ENCODE measurements around the gene PRDM5. TPM values are rescaled to one million over a fixed set of nuclear protein-coding genes. Genes with fewer than 3 reads are reported as not detected.

PRDM5 gene
- total RNA-seq, 1 donor from 2014 or later = not detected

- intact Hi-C loops (cut with micrococcal nuclease) = no loop called here
Measured at GRCh38 chr4:120821977-120822376, 100.5 kb downstream of the PRDM5 start.

GRCh38 chr4:120821029-120821428 is 101.5 kb downstream of the PRDM5 start:
- intact Hi-C loops (cut with micrococcal nuclease) = no loop called here

GRCh38 chr4:120819805-120820437 is 102.6 kb downstream of the PRDM5 start:
- intact Hi-C loops (cut with micrococcal nuclease) = no loop called here

- intact Hi-C loops (cut with micrococcal nuclease) = no loop called here
Measured at GRCh38 chr4:120816296-120816965, 106.1 kb downstream of the PRDM5 start.

- intact Hi-C loops (cut with micrococcal nuclease) = no loop called here
Measured at GRCh38 chr4:120815361-120815760, 107.2 kb downstream of the PRDM5 start.

- intact Hi-C loops (cut with micrococcal nuclease) = no loop called here
Measured at GRCh38 chr4:120814886-120815285, 107.6 kb downstream of the PRDM5 start.

GRCh38 chr4:120812216-120812615 is 110.3 kb downstream of the PRDM5 start:
- intact Hi-C loops (cut with micrococcal nuclease) = no loop called here

- intact Hi-C loops (cut with micrococcal nuclease) = no loop called here
Measured at GRCh38 chr4:120809518-120809917, 113.0 kb downstream of the PRDM5 start.

- intact Hi-C loops (cut with micrococcal nuclease) = no loop called here
Measured at GRCh38 chr4:120808475-120809141, 113.9 kb downstream of the PRDM5 start.

- intact Hi-C loops (cut with micrococcal nuclease) = no loop called here
Measured at GRCh38 chr4:120801137-120801758, 121.3 kb downstream of the PRDM5 start.

- intact Hi-C loops (cut with micrococcal nuclease) = no loop called here
Measured at GRCh38 chr4:120798570-120798969, 124.0 kb downstream of the PRDM5 start.

GRCh38 chr4:120796271-120796670 is 126.3 kb downstream of the PRDM5 start:
- intact Hi-C loops (cut with micrococcal nuclease) = no loop called here

- intact Hi-C loops (cut with micrococcal nuclease) = no loop called here
Measured at GRCh38 chr4:120785202-120785601, 137.3 kb downstream of the PRDM5 start.

GRCh38 chr4:120777459-120777858 is 145.1 kb downstream of the PRDM5 start:
- intact Hi-C loops (cut with micrococcal nuclease) = no loop called here

- intact Hi-C loops (cut with micrococcal nuclease) = no loop called here
Measured at GRCh38 chr4:120775431-120775830, 147.1 kb downstream of the PRDM5 start.

- intact Hi-C loops (cut with micrococcal nuclease) = no loop called here
Measured at GRCh38 chr4:120773641-120774040, 148.9 kb downstream of the PRDM5 start.

- intact Hi-C loops (cut with micrococcal nuclease) = no loop called here
Measured at GRCh38 chr4:120771907-120772306, 150.6 kb downstream of the PRDM5 start.

GRCh38 chr4:120770897-120771296 is 151.6 kb downstream of the PRDM5 start:
- intact Hi-C loops (cut with micrococcal nuclease) = no loop called here

- intact Hi-C loops (cut with micrococcal nuclease) = no loop called here
Measured at GRCh38 chr4:120769227-120769626, 153.3 kb downstream of the PRDM5 start.

GRCh38 chr4:120765260-120765680 is 157.3 kb downstream of the PRDM5 start:
- intact Hi-C loops (cut with micrococcal nuclease) = no loop called here

GRCh38 chr4:120763650-120764049 is 158.9 kb downstream of the PRDM5 start:
- intact Hi-C loops (cut with micrococcal nuclease) = no loop called here

- intact Hi-C loops (cut with micrococcal nuclease) = no loop called here
Measured at GRCh38 chr4:120761070-120761469, 161.5 kb downstream of the PRDM5 start.
